Fibroblast of lung (primary cell): ENCODE measurements around the gene BCAR3. TPM values are rescaled to one million over a fixed set of nuclear protein-coding genes. Genes with fewer than 3 reads are reported as not detected.
"Not testable (repeated sequence)": the region's sequence is repeated elsewhere in the genome, so short reads cannot be mapped to it uniquely, and the experiment has no call there.

Experiments used
- DNase-seq, 2 donors: peaks; one replicate each; pipeline versions ENCODE4 v3.0.0 to v3.0.0-alpha.2; 2010; ENCODE audit warnings: low read depth in 2 of 2
- H2AFZ ChIP-seq: 2 replicates; pipeline ENCODE4 v1.5.1; 2012; ENCODE audit warnings: low read length, control low read depth, inconsistent platforms
- H3K27ac ChIP-seq: 2 replicates; pipeline ENCODE4 v1.5.1; 2011; ENCODE audit warnings: low read length, control low read depth; ENCODE audit not compliant: insufficient read depth
- H3K27me3 ChIP-seq: 2 replicates; pipeline ENCODE4 v1.5.1; 2011; ENCODE audit warnings: mild to moderate bottlenecking, low read length; ENCODE audit not compliant: control insufficient read depth, insufficient read depth
- H3K36me3 ChIP-seq: 2 replicates; pipeline ENCODE4 v1.5.1; 2011; ENCODE audit warnings: low read length; ENCODE audit not compliant: control insufficient read depth, insufficient read depth
- H3K4me1 ChIP-seq: 2 replicates; pipeline ENCODE4 v1.5.1; 2011; ENCODE audit warnings: low read length; ENCODE audit not compliant: control insufficient read depth, insufficient read depth; ENCODE audit errors: extremely low read depth
- H3K4me2 ChIP-seq: 2 replicates; pipeline ENCODE4 v1.5.1; 2011; ENCODE audit warnings: low read length, control low read depth; ENCODE audit not compliant: insufficient read depth; ENCODE audit errors: extremely low read depth
- H3K4me3 ChIP-seq, 4 experiments: fragments of 200-600 bp in 1 of 4; sonication (generic) in 1 of 4; replicated peaks in 1 of 4; 2 replicates each; pipeline ENCODE4 v1.5.1; 2011 to 2016; ENCODE audit warnings: low read length in 4 of 4, low read depth in 3 of 4, mild to moderate bottlenecking in 3 of 4, control low read depth in 2 of 4, inconsistent platforms in 1 of 4, mixed read lengths in 1 of 4; ENCODE audit not compliant: insufficient read depth in 1 of 4; ENCODE audit errors: control extremely low read depth in 1 of 4
- H3K79me2 ChIP-seq: 2 replicates; pipeline ENCODE4 v1.5.1; 2012; ENCODE audit warnings: mild to moderate bottlenecking, low read length, inconsistent platforms; ENCODE audit not compliant: control insufficient read depth, insufficient read depth
- H3K9ac ChIP-seq: 2 replicates; pipeline ENCODE4 v1.5.1; 2011; ENCODE audit warnings: mild to moderate bottlenecking, low read length, control low read depth; ENCODE audit not compliant: insufficient read depth
- H3K9me3 ChIP-seq: 2 replicates; pipeline ENCODE4 v1.5.1; 2012; ENCODE audit warnings: low read depth, low read length; ENCODE audit not compliant: control insufficient read depth, insufficient read depth
- H4K20me1 ChIP-seq: 2 replicates; pipeline ENCODE4 v1.5.1; 2011; ENCODE audit warnings: low read length; ENCODE audit not compliant: control insufficient read depth, insufficient read depth; ENCODE audit errors: extremely low read depth
- CTCF ChIP-seq, 2 donors: IDR thresholded peaks in 1 of 2; conservative IDR thresholded peaks in 1 of 2; 1 replicate in 1 of 2; 2 replicates in 1 of 2; pipeline ENCODE4 v1.5.1; 2011 to 2012; ENCODE audit warnings: low read length in 2 of 2, control low read depth in 1 of 2, inconsistent platforms in 1 of 2, low read depth in 1 of 2, mild to moderate bottlenecking in 1 of 2
- EZH2 ChIP-seq: IDR thresholded peaks from 2 replicates; pipeline ENCODE4 v1.5.1; 2012; ENCODE audit warnings: low read length, control low read depth, mild to moderate bottlenecking; ENCODE audit errors: missing control alignments
- polyA plus RNA-seq, 2 donors: library from polyadenylated mRNA; depleted of rRNA in 1 of 2; stranded (reverse) in 1 of 2; unstranded in 1 of 2; fragments of >200 nt; gene quantifications; 2 replicates each; pipeline ENCODE4 v1.2.1, GENCODE V29; 2011 to 2012; ENCODE audit warnings: missing spikeins in 1 of 2
- total RNA-seq: library from RNA; depleted of rRNA; stranded (reverse); fragments of >200 nt; gene quantifications from 2 replicates; pipeline ENCODE4 v1.2.1, GENCODE V29; 2014

Gene BCAR3
- total and polyA plus RNA-seq, 2 donors (not counting 1 experiment from before 2014, with no cell fraction given) = 12.6 to 35.2 TPM

GRCh38 chr1:93556291-93556690 is 125.3 kb downstream of the BCAR3 start:
- H2AFZ ChIP-seq = no peak overlapping the region
- no peak overlapping the region for H3K27ac ChIP-seq
- no peaks in the 10 kb centered on the region for H3K4me1 ChIP-seq
- no peaks in the 10 kb centered on the region for H3K27me3 ChIP-seq
- H3K9ac ChIP-seq = no peak overlapping the region
- H4K20me1 ChIP-seq = no peaks in the 10 kb centered on the region
- DNase-seq = no peak
- H3K9me3 ChIP-seq = no peaks in the 10 kb centered on the region
- H3K36me3 ChIP-seq = peaks cover 7% of the 10 kb centered on the region
- H3K4me3 ChIP-seq = no peak overlapping the region
- no peaks in the 10 kb centered on the region for H3K79me2 ChIP-seq
- TF ChIP-seq CTCF (conservative IDR thresholded peaks at IDR 0.05 in 1 of 2, IDR thresholded peaks at IDR 0.05 in 1 of 2; ENCODE audit: low read depth in 1 of 2, low read length in 2 of 2) = no peak
- TF ChIP-seq EZH2 = no peak
- no peak overlapping the region for H3K4me2 ChIP-seq

GRCh38 chr1:93554883-93555872 is 126.5 kb downstream of the BCAR3 start:
- Histone ChIP-seq H3K9ac (no peak overlapping the region), H4K20me1 (no peaks in the 10 kb centered on the region), H3K27ac (no peak overlapping the region), H3K36me3 (peaks cover 4% of the 10 kb centered on the region), H3K4me2 (no peak overlapping the region), H3K79me2 (no peaks in the 10 kb centered on the region), H3K27me3 (no peaks in the 10 kb centered on the region), H2AFZ (no peak overlapping the region), H3K4me3 (no peak overlapping the region), H3K9me3 (no peaks in the 10 kb centered on the region), H3K4me1 (no peaks in the 10 kb centered on the region)
- TF ChIP-seq CTCF (conservative IDR thresholded peaks at IDR 0.05 in 1 of 2, IDR thresholded peaks at IDR 0.05 in 1 of 2; ENCODE audit: low read depth in 1 of 2, low read length in 2 of 2) = no peak
- TF ChIP-seq EZH2 = no peak
- DNase-seq = no peak

GRCh38 chr1:93553886-93554490 is 127.6 kb downstream of the BCAR3 start:
- H4K20me1 ChIP-seq, H3K4me1 ChIP-seq, H3K4me3 ChIP-seq, H3K9me3 ChIP-seq, H2AFZ ChIP-seq, H3K36me3 ChIP-seq, H3K27me3 ChIP-seq, H3K4me2 ChIP-seq, H3K9ac ChIP-seq, H3K79me2 ChIP-seq, H3K27ac ChIP-seq: not testable (repeated sequence)
- DNase-seq = peak; percentile 59 to 90
